Measurements from ENCODE around the gene SHC3. TPM values are rescaled to one million over a fixed set of nuclear protein-coding genes. Genes with fewer than 3 reads are reported as not detected.

Gene SHC3
- total RNA-seq, 1 experiment from 2014 or later = 4.0 TPM

DNA sequence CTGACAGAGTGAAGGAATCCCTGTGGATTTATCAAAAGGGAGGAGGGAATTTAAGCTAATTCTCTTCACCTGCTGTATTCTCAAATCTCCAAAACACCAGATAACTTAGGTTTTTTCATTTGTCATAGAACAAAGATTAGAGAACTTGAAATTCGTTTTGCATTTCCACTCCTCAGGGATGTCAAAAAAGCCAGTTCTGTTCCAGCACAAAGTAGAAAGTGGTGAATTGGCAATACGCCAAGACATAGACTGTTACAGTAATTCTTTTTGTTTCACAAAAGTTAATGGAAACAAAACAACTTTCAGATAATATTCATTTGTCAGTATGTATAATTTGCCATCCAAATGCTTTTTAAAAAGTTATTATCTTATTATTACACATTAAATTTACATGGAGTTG, 172.4 kb downstream of the SHC3 start:
- Mint-ChIP-seq H3K27me3 (ENCODE audit: unreplicated experiment) (no peaks in the 10 kb centered on the region), H3K4me1 (ENCODE audit: low read depth, unreplicated experiment) (peaks cover 8% of the 10 kb centered on the region), H3K9me3 (ENCODE audit: low read depth, unreplicated experiment) (no peaks in the 10 kb centered on the region), H3K4me3 (ENCODE audit: low read depth, unreplicated experiment) (no peak overlapping the region), H3K36me3 (ENCODE audit: insufficient read depth, unreplicated experiment) (no peaks in the 10 kb centered on the region), H3K27ac (ENCODE audit: unreplicated experiment) (no peak overlapping the region)
- DNase-seq = no peak
- no TSS peak for BruUV-seq (replicated peaks)
- intact Hi-C loops (cut with micrococcal nuclease; ENCODE audit: unreplicated experiment) = no loop called here
- TF ChIP-seq, protein P1, sequence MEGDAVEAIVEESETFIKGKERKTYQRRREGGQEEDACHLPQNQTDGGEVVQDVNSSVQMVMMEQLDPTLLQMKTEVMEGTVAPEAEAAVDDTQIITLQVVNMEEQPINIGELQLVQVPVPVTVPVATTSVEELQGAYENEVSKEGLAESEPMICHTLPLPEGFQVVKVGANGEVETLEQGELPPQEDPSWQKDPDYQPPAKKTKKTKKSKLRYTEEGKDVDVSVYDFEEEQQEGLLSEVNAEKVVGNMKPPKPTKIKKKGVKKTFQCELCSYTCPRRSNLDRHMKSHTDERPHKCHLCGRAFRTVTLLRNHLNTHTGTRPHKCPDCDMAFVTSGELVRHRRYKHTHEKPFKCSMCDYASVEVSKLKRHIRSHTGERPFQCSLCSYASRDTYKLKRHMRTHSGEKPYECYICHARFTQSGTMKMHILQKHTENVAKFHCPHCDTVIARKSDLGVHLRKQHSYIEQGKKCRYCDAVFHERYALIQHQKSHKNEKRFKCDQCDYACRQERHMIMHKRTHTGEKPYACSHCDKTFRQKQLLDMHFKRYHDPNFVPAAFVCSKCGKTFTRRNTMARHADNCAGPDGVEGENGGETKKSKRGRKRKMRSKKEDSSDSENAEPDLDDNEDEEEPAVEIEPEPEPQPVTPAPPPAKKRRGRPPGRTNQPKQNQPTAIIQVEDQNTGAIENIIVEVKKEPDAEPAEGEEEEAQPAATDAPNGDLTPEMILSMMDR (IDR thresholded peaks at IDR 0.05; ENCODE audit: unreplicated experiment) = no peak
- CTCF ChIA-PET = no interaction called here

DNA sequence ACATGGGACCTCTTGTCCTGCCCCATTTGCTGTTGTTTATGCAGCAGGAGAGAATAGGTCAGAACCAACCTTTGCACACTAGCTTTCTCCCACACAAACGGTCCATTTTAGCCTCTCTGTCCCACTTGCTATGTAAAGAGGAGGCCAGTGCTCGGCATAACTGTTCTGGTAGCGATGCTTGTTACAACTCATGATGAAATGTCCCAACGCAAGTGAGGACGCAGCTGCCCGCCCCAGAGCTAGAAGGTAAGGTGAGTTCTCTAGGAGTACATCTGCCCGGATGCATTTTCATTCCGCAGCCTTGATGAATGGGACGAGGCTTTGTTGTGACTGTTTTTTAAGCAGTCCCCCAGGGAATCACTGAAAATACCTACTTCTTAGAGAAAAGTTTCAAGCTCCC, 173.3 kb downstream of the SHC3 start:
- Mint-ChIP-seq H3K4me3 (ENCODE audit: low read depth, unreplicated experiment) (no peak overlapping the region), H3K36me3 (ENCODE audit: insufficient read depth, unreplicated experiment) (no peaks in the 10 kb centered on the region), H3K9me3 (ENCODE audit: low read depth, unreplicated experiment) (no peaks in the 10 kb centered on the region), H3K4me1 (ENCODE audit: low read depth, unreplicated experiment) (peaks cover 8% of the 10 kb centered on the region), H3K27me3 (ENCODE audit: unreplicated experiment) (no peaks in the 10 kb centered on the region), H3K27ac (ENCODE audit: unreplicated experiment) (no peak overlapping the region)
- intact Hi-C loops (cut with micrococcal nuclease; ENCODE audit: unreplicated experiment) = no loop called here
- TF ChIP-seq, protein P1 (IDR thresholded peaks at IDR 0.05; ENCODE audit: unreplicated experiment) = no peak
- no peak for DNase-seq
- CTCF ChIA-PET = no interaction called here
- no TSS peak for BruUV-seq (replicated peaks)

DNA sequence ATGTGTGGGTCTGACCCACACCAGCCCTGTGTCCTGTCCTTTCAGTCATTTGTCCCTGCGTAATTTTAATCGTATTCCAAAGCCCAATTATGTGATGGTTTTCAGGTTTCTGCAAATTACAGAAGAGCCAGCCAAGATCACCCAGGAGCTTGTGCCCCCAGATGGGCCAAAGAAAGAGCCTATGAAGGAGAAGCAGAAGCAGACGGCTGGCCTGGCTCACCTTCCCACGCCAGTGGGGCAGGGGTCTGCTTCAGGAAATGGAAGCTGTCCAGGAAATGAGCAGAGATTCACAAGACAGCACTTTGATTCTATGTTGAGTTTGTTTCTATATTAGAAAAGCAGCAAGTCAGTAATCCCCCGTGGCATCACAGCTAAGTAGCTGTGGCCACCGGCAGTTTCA, 175.6 kb downstream of the SHC3 start:
- CTCF ChIA-PET = no interaction called here
- no peaks in the 10 kb centered on the region for H3K27me3 Mint-ChIP-seq (ENCODE audit: unreplicated experiment)
- DNase-seq = no peak
- BruUV-seq (replicated peaks) = no TSS peak
- H3K4me1 Mint-ChIP-seq (ENCODE audit: low read depth, unreplicated experiment) = peaks cover 8% of the 10 kb centered on the region
- intact Hi-C loops (cut with micrococcal nuclease; ENCODE audit: unreplicated experiment) = loop anchor here (5.0 kb wide), 1 partner anchor 274 kb away; no protein-coding TSS in a partner anchor
- no peaks in the 10 kb centered on the region for H3K9me3 Mint-ChIP-seq (ENCODE audit: low read depth, unreplicated experiment)
- TF ChIP-seq, protein P1 (IDR thresholded peaks at IDR 0.05; ENCODE audit: unreplicated experiment) = no peak
- no peak overlapping the region for H3K27ac Mint-ChIP-seq (ENCODE audit: unreplicated experiment)
- no peak overlapping the region for H3K4me3 Mint-ChIP-seq (ENCODE audit: low read depth, unreplicated experiment)
- H3K36me3 Mint-ChIP-seq (ENCODE audit: insufficient read depth, unreplicated experiment) = no peaks in the 10 kb centered on the region

DNA sequence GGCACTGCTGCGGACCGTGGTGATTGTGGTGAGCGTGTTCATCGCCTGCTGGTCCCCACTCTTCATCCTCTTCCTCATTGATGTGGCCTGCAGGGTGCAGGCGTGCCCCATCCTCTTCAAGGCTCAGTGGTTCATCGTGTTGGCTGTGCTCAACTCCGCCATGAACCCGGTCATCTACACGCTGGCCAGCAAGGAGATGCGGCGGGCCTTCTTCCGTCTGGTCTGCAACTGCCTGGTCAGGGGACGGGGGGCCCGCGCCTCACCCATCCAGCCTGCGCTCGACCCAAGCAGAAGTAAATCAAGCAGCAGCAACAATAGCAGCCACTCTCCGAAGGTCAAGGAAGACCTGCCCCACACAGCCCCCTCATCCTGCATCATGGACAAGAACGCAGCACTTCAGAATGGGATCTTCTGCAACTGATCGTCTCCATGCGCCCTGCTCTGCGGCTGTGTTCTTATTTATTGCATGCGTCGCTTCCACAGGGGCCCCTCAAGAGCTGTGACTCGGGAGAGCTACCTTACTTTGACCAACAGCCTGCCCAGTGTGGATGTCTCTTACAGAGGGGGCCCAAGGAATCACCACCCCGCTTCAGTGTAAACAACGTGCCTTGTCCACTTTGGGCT, 176.6 kb downstream of the SHC3 start:
- H3K27me3 Mint-ChIP-seq (ENCODE audit: unreplicated experiment) = no peaks in the 10 kb centered on the region
- no peaks in the 10 kb centered on the region for H3K36me3 Mint-ChIP-seq (ENCODE audit: insufficient read depth, unreplicated experiment)
- no TSS peak for BruUV-seq (replicated peaks)
- CTCF ChIA-PET = no interaction called here
- DNase-seq = no peak
- intact Hi-C loops (cut with micrococcal nuclease; ENCODE audit: unreplicated experiment) = loop anchor here (2.0 to 5.0 kb wide), 2 partner anchors 275 to 279 kb away; no protein-coding TSS in a partner anchor
- H3K27ac Mint-ChIP-seq (ENCODE audit: unreplicated experiment) = no peak overlapping the region
- TF ChIP-seq, protein P1 (IDR thresholded peaks at IDR 0.05; ENCODE audit: unreplicated experiment) = no peak
- no peak overlapping the region for H3K4me3 Mint-ChIP-seq (ENCODE audit: low read depth, unreplicated experiment)
- no peaks in the 10 kb centered on the region for H3K4me1 Mint-ChIP-seq (ENCODE audit: low read depth, unreplicated experiment)
- H3K9me3 Mint-ChIP-seq (ENCODE audit: low read depth, unreplicated experiment) = no peaks in the 10 kb centered on the region

Data from Calu3 (cell line).